Dedifferentiated amniotic fluid mesenchymal stem cell (primary cell): ENCODE results near the gene HAPLN2.
"Not testable (repeated sequence)": the region's sequence is repeated elsewhere in the genome, so short reads cannot be mapped to it uniquely, and the experiment has no call there.

Experiments used
- DNase-seq: peaks from one replicate; pipeline ENCODE4 v3.0.0-alpha.2; 2016; ENCODE audit errors: extremely low spot score

HAPLN2 gene

DNA sequence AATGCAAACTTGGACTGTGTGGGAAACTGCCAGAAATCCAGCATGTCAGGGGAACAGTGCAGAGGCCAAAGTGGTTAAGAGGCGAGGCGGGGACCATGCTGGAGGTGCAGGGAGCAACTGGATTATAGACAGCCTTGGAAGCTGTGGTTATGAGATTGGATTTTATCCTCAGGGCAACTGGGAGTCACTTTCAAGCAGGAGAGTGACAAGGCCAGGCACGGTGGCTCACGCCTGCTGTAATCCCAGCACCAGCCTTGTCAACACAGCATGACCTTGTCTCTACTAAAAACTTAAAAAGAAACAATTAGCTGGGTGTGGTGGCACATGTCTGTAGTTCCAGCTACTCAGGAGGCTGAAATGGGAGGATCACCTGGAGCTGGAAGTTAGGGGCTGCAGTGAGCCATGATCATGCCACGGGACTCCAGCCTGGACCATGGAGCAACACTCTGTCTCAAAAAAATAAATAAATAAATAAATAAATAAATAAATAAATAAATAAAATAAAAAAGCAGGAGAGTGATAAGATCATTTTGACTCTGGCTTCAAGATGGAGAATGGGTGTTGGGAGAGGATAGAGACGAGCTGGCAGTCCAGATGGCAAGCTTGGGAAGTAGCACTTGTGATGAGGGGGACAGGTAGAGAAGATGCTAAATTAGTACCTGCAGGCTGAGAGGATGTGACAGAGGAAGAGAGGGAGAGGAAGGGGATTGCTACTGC is 3.5 kb downstream of the HAPLN2 start:
- DNase-seq = no peak

- no peak for DNase-seq
Measured at GRCh38 chr1:156623946-156624813, 5.0 kb downstream of the HAPLN2 start.

GRCh38 chr1:156624814-156625435 is 5.7 kb downstream of the HAPLN2 start:
- no peak for DNase-seq

GRCh38 chr1:156625436-156626078 is 6.3 kb downstream of the HAPLN2 start:
- DNase-seq = no peak

DNA sequence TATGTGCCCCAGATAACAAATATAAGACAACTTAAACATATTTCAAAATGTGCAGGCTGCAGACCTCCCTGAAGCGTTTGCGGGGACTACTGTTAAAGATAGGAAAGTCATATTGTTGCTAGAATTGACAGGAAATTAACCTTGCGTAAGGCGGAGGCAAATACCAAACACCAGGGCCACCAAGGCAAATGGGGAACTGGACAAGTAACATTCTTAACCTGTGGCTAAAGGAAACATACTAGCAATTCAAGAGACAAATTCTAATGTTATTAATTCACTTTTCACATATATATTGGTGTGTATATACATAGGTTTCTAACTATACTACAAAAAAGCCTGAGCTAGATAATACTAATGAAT is 6.8 kb downstream of the HAPLN2 start:
- no peak for DNase-seq

GRCh38 chr1:156627313-156627880 is 8.2 kb downstream of the HAPLN2 start:
- no peak for DNase-seq

DNA sequence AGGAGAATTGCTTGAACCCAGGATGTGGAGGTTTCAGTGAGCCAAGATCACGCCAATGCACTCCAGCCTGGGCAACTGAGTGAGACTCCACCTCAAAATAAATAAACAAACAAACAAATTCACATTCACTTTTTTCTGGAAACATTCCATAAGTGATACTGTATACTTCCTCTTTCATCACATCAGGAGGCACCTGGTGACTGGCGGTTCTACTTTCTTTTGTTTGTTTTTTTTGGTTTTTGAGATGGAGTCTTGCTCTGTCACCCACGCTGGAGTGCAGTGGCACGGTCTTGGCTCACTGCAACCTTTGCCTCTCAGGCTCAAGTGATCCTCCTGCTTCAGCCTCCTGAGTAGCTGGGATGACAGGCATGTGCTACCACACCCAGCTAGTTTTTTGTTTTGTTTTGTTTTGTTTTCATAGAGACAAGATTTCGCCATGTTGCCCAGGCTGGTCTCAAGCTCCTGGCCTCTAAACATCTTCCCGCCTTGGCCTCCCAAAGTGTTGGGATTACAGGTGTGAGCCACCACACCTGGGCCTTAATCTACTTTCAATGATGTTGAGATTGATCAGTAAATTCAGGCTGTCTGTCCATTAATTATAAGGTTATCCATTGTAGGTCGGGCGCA is 10.7 kb downstream of the HAPLN2 start:
- no peak for DNase-seq

DNA sequence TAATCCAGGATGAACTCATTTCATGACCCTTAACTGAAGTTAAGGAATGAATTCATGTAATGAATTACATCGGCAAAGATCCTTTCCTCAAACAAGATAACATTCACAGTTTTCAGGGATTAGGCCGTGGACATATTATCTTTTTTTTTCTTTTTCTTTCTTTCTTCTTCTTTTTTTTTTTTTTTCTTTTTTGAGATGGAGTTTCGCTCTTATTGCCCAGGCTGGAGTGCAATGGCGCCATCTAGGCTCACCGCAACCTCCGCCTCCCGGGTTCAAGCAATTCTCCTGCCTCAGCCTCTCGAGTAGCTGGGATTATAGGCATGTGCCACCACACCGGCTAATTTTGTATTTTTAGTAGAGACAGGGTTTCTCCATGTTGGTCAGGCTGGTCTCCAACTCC is 11.9 kb downstream of the HAPLN2 start:
- DNase-seq = not testable (repeated sequence)

GRCh38 chr1:156632355-156632754 is 13.1 kb downstream of the HAPLN2 start:
- no peak for DNase-seq

DNA sequence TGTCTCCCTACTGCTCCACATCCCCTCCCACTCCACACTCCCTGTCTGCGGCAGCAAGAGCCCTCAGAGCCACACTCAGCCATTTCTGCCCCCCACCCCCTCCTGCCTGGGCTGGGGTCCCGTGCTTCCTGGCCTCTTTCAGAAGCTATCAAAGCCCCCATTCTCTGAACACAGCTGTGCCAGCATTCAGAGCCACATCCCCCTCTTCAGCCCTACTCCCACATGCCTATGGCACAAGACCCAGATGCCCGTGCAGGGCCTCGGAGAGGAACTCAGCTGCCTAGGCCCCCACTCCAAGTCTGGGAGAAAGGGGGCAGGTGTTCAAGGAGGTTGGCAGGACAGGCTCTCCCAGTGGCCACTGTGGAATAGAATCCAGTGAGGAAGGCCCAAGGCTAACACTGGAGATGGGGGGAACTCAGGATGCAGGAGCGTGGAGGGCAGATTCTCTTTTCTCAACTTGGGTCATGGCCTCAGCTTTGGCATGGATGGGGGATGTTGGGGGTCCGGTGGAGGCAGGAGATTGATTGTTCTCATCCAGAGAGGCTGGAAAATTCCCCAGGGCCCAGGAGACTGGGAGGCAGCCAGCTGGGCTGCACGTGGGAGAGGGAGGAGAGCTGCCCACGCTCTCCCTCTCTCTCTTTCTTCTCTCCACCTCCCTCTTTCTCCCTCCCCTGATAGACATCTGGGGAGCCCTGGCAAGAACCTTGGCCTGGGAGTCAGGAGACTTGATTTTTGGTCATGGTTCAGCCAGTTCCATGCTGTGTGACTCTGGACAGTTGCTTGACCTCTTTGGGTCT is 19.2 kb downstream of the HAPLN2 start:
- DNase-seq = no peak

- DNase-seq = no peak
Measured at GRCh38 chr1:156639601-156640101, 20.4 kb downstream of the HAPLN2 start.

DNA sequence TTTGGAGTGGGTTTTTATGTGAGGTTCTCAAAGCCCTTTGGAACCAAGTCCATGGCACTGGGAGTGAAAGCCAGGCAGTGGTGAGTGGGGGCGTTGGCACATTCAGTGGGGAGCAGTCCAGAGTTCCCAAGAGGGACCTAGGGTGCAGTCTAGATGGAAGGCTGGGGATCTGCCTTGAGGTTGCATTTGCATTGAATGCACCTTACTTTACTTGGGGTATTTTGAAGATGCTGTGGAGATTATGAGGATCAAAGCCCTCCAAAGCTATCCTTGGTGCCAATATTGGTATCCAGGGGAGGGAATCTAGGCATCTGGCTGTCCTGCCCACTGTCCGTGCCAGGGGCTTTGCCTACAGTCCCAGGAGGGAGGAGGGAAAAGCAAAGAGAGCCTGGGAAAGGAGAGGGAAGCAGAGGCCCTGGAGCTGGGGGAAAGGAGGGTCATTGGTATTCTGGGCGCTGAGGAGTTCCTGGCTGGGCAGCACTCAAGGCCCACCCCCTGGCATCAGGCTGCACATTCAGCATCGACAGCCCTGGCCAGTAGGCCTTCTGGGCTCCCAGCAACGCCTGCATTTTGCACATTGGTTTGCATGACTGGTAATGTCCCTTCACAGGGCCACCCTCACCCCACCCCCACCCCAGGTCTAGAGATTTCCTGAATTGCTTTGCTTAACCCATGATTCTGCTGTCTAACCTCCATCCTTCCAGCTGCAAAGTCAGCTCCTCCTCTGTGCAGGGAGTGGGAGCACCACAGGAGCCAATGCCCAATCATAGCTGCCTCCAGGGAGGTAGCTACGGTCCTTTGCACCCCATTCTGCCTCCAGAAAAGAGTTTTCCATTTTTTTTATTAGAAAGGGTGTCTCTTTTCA is 21.9 kb downstream of the HAPLN2 start:
- DNase-seq = no peak

DNA sequence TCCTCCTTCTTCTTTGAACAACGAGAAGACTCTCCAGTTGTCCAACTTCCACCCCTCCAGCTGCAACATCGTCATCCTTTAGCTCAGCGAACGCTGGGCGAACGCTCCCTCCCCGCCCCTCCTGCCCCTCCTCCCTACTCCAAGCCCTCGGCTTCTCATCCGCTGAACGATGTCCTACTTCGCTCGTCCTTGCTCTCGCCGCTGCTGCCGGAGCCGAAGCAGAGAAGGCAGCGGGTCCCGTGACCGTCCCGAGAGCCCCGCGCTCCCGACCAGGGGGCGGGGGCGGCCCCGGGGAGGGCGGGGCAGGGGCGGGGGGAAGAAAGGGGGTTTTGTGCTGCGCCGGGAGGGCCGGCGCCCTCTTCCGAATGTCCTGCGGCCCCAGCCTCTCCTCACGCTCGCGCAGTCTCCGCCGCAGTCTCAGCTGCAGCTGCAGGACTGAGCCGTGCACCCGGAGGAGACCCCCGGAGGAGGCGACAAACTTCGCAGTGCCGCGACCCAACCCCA is 22.6 kb downstream of the HAPLN2 start, which contains the start of gene BCAN:
Gene BCAN, plus strand, starts transcription at position 357 of the 504 bp plus-strand sequence. CDS start 3,938 bp downstream, outside the sequence.
- DNase-seq = no peak

DNA sequence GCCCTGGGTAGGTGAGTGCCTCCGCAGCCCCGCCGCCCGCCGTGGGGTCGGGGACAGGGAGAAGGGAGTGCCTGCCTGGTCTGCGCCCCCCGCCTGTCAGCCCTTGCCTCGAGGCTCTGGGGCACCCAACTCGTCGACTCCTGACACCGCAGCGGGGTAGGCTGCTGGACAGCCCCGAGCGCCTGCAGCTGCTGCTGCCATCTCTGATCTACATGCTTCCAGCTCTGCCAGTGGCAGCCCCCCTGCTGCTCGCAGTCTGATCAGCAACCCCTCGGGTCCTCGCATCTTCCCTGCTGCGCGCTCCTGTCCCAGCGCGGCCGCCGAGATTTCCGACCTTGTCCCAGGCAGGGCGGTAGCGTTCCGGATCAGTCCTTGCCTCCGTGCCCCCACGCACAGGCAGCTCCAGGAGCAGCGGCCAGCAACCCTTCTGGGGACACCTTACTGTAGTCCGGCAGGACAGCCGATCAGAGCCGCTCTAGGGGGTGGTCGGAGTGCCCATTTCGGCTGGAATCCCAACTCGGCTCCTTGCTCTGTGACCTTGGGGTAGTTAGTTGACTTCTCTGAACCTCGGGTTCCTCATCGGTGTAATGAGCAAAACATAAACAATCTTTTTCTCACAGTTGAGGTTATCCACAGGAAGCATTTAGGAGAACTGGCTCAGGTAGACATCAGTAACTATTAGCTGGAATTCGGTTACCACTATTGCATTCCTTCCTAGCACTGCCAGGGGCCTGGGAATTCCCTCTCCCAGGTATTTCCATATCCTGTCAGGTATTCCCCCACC is 23.2 kb downstream of the HAPLN2 start:
- DNase-seq = no peak

GRCh38 chr1:156643049-156643777 is 24.0 kb downstream of the HAPLN2 start:
- no peak for DNase-seq

GRCh38 chr1:156643778-156644092 is 24.5 kb downstream of the HAPLN2 start:
- DNase-seq = no peak

DNA sequence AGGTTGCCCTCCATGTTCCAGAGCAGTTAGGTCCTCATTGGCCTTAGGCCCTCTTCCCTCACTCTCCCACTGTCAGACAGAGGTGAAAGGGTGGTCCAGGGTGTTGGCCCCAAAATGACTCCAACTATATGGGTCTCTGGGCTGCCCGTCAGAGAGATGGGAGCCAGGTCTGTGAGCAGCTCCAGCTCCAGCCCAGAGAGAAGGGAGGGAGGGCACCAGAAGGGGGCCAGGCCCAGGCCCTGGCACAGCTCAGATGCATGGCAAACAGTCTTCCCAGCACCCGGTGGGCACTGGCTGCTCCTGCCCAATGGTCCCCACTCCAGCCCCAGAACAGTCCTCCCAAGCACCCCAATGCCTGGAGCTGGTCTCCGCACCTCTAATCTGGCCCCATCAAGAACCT is 24.9 kb downstream of the HAPLN2 start:
- no peak for DNase-seq

DNA sequence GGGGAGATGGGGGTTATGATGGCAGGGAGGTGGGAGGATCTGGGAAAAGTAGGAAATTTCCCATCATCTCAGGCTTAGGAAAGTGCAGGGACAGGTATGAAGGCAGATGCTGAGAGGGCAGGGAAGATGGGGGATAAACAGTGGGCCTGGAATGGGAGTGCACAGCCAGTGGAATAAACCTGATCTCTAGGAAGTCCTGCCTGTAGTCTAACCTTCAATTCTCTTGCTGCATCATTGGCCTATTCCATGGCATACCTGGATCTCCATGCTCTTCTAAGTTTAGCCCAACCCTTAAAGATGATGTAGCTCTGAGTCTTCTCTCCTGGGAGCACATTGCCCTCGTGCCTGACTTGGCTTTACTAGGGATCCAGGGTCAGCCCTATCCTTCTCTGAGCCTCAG is 25.4 kb downstream of the HAPLN2 start:
- no peak for DNase-seq
